HG02943 (cell line): ENCODE results near the gene SKOR1.

ENCODE experiments used
- ATAC-seq: cut with Tn5 transposase; IDR thresholded peaks from one replicate; pipeline ENCODE4 v1.9.1; 2021; ENCODE audit warnings: mild to moderate bottlenecking, low read depth, moderate library complexity; ENCODE audit not compliant: unreplicated experiment

SKOR1 gene

GRCh38 chr15:67824976-67825880 lies at the start of gene SKOR1:
TSS of gene SKOR1 (plus strand) at chr15:67825509. CDS start at chr15:67825603, 94 bp downstream.
- no peak for ATAC-seq

GRCh38 chr15:67775998-67776397 lies 49.3 kb upstream of the SKOR1 start:
- ATAC-seq: no peak

- ATAC-seq: no peak
Measured at GRCh38 chr15:67776600-67776999, 48.7 kb upstream of the SKOR1 start.

GRCh38 chr15:67777071-67777470 lies 48.2 kb upstream of the SKOR1 start:
- no peak for ATAC-seq

GRCh38 chr15:67777773-67778172 lies 47.5 kb upstream of the SKOR1 start:
- ATAC-seq: no peak

- no peak for ATAC-seq
Measured at GRCh38 chr15:67778968-67779548, 46.3 kb upstream of the SKOR1 start.

GRCh38 chr15:67779549-67780111 lies 45.7 kb upstream of the SKOR1 start:
- ATAC-seq: no peak

GRCh38 chr15:67781061-67781460 lies 44.2 kb upstream of the SKOR1 start:
- ATAC-seq: no peak

- no peak for ATAC-seq
Measured at GRCh38 chr15:67781907-67782690, 43.2 kb upstream of the SKOR1 start.

GRCh38 chr15:67782691-67782991 lies 42.7 kb upstream of the SKOR1 start:
- ATAC-seq: no peak

- ATAC-seq: peak; percentile 59
Measured at GRCh38 chr15:67783303-67783702, 42.0 kb upstream of the SKOR1 start.

GRCh38 chr15:67784090-67784781 lies 41.1 kb upstream of the SKOR1 start:
- peak; percentile 85 for ATAC-seq

- peak; percentile 2 for ATAC-seq
Measured at GRCh38 chr15:67784856-67785430, 40.4 kb upstream of the SKOR1 start.

- no peak for ATAC-seq
Measured at GRCh38 chr15:67785431-67785830, 39.9 kb upstream of the SKOR1 start.

- ATAC-seq: no peak
Measured at GRCh38 chr15:67786646-67787045, 38.7 kb upstream of the SKOR1 start.

- no peak for ATAC-seq
Measured at GRCh38 chr15:67788986-67789385, 36.3 kb upstream of the SKOR1 start.

GRCh38 chr15:67790610-67791319 lies 34.5 kb upstream of the SKOR1 start:
- no peak for ATAC-seq

GRCh38 chr15:67792250-67792942 lies 32.9 kb upstream of the SKOR1 start:
- no peak for ATAC-seq
